WI38 (cell line): ENCODE data around the gene PALM.
"Not testable (repeated sequence)": the region's sequence is repeated elsewhere in the genome, so short reads cannot be mapped to it uniquely, and the experiment has no call there.

Source experiments
- H3K4me3 ChIP-seq: 2 replicates; pipeline ENCODE4 v1.5.1; 2011; ENCODE audit warnings: low read depth, mild to moderate bottlenecking, control low read depth, low read length
- CTCF ChIP-seq: IDR thresholded peaks from 2 replicates; pipeline ENCODE4 v1.5.1; 2012; ENCODE audit warnings: low read depth, mild to moderate bottlenecking, control low read depth, low read length

PALM gene

GRCh38 chr19:664913-665443, 43.8 kb upstream of the PALM start:
- peak; percentile 91 for TF ChIP-seq CTCF

GRCh38 chr19:666985-667573, 41.7 kb upstream of the PALM start:
- H3K4me3 ChIP-seq: not testable (repeated sequence)

More at GRCh38 chr19:664913-665443, 43.8 kb upstream of the PALM start:
- no peak overlapping the region for H3K4me3 ChIP-seq

- not testable (repeated sequence) for H3K4me3 ChIP-seq
Observed at GRCh38 chr19:668675-669434, 39.9 kb upstream of the PALM start.

GRCh38 chr19:670609-671075, 38.1 kb upstream of the PALM start:
- TF ChIP-seq CTCF: no peak
- H3K4me3 ChIP-seq: no peak overlapping the region

- H3K4me3 ChIP-seq: no peak overlapping the region
- TF ChIP-seq CTCF: no peak
Observed at GRCh38 chr19:674282-675151, 34.2 kb upstream of the PALM start.

- H3K4me3 ChIP-seq: peak overlapping the region; percentile 75
- TF ChIP-seq CTCF: no peak
Observed at GRCh38 chr19:676007-676338, 32.8 kb upstream of the PALM start.

- no peak for TF ChIP-seq CTCF
- peak within 1 kb of the TSS; percentile 75 for H3K4me3 ChIP-seq
Observed at GRCh38 chr19:676339-677105, 32.2 kb upstream of the PALM start, which contains the start of gene FSTL3. Gene FSTL3 (plus strand): TSS chr19:676392. CDS start chr19:676424, 32 bp downstream.
